ENCODE measurements around the gene SIPA1L2.
"Not testable (repeated sequence)": the region's sequence is repeated elsewhere in the genome, so short reads cannot be mapped to it uniquely, and the experiment has no call there.

SIPA1L2 gene

DNA sequence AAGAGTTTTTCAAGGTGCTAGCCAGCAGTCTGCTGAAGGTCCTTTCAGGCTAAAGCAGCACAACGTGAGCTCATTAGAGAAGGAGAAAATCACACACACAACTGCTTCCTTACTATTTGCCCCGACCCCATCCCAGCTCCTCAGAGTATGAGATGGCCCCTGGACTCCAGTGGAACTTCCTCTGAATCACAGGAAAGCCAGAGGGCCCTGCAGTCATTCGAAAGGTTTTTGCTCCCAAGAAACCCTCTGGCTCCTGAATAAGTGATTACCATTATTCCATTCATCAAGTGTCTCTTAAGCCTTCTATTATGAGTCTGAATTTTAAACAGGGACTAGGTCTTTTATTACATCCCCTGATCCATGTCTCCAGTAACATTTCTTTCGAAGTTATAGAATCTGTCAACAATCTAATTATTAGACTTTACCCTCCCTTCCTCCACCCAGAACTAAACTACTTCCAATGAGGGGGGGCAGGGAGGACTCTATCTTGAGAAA lies 14.6 kb downstream of the SIPA1L2 start:
- H3K4me3 ChIP-seq (ENCODE audit: low read length): no peak overlapping the region
- no peak for TF ChIP-seq CTCF (conservative IDR thresholded peaks at IDR 0.05; ENCODE audit: low read depth, low read length)
- DNase-seq (ENCODE audit: low read depth): no peak

- DNase-seq (ENCODE audit: low read depth): no peak
- H3K4me3 ChIP-seq (ENCODE audit: low read length): no peak overlapping the region
- no peak for TF ChIP-seq CTCF (conservative IDR thresholded peaks at IDR 0.05; ENCODE audit: low read depth, low read length)
These were observed 15.1 kb downstream of the SIPA1L2 start for GRCh38 chr1:232614811-232615210.

DNA sequence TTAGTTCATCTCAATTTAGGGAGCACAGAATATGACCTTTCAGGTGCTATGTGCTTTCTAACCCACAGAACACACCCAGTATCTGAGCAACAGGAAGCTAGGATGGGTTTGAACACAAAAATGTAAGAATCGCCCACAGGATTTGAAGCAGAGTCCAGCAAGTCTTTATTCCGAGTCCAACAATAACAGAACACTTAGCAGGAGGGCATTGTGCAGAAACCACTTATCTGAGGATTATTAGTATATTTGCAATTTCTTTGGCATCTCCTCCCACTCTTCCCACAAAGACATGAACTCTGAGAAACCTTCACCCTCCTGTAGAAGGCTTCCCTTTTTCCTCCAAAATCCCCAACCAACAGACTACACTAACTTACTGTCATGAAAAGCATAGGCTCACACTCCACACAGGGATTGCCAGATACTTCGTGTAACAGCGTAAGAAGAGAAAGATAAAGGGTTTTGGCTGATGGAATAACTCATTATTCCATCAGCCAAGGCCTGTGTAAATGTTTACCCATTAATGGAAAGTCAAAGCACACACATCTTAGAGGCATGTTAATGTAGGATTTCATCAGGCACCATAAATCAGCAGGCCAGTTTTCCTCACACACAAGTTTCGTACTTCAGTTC lies 16.1 kb downstream of the SIPA1L2 start:
- DNase-seq (ENCODE audit: low read depth): peak; percentile 7
- H3K4me3 ChIP-seq (ENCODE audit: low read length): no peak overlapping the region
- no peak for TF ChIP-seq CTCF (conservative IDR thresholded peaks at IDR 0.05; ENCODE audit: low read depth, low read length)

GRCh38 chr1:232612836-232613235 lies 17.1 kb downstream of the SIPA1L2 start:
- not testable (repeated sequence) for DNase-seq (ENCODE audit: low read depth); H3K4me3 ChIP-seq (ENCODE audit: low read length)

DNA sequence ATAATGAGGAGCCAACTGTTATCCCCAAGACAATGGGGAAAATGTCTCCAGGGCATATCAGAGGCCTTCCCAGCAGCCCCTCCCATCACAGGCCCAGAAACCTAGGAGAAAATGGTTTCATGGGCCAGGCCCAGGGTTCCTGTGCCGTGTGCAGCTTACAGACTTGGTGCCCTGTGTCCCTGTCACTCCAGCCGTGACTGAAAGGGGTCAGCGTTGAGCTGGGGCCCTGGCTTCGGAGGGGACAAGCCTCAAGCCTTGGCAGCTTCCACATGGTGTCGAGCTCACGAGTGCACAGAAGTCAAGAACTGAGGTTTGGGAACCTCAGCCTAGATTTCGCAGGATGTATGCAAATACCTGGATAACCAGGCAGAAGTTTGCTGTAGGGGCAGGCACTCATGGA lies 18.1 kb downstream of the SIPA1L2 start:
- peak; percentile 11 for TF ChIP-seq CTCF (conservative IDR thresholded peaks at IDR 0.05; ENCODE audit: low read depth, low read length)
- H3K4me3 ChIP-seq (ENCODE audit: low read length): no peak overlapping the region
- no peak for DNase-seq (ENCODE audit: low read depth)

DNA sequence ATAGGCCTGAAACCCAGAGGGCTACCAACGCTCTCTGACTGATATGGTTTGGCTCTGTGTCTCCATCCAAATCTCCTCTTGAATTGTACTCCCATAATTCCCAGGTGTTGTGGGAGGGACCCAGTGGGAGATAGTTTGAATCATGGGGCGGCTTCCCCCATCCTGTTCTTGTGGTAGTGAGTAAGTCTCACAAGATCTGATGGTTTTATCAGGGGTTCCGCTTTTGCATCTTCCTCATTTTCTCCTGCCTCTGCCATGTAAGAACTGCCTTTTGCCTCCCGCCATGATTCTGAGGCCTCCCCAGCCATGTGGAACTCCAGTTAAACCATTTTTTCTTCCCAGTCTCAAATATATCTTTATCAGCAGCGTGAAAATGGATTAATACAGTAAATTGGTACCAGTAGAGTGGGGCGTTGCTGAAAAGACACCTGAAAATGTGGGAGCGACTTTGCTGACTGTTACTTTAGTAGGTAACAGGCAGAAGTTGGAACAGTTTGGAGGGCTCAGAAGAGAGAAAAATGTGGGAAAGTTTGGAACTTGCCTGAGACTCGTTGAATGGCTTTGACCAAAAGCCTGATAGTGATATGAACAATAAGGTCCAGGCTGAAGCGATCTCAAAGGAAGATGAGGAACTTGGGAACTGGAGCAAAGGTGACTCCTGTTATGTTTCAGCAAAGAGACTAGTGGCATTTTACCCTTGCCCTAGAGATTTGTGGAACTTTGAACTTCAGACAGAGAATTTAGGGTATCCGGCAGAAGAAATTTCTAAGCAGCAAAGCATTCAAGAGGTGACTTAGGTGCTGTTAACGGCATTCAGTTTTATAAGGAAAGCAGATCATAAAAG lies 18.8 kb downstream of the SIPA1L2 start:
- H3K4me3 ChIP-seq (ENCODE audit: low read length); DNase-seq (ENCODE audit: low read depth): not testable (repeated sequence)

DNA sequence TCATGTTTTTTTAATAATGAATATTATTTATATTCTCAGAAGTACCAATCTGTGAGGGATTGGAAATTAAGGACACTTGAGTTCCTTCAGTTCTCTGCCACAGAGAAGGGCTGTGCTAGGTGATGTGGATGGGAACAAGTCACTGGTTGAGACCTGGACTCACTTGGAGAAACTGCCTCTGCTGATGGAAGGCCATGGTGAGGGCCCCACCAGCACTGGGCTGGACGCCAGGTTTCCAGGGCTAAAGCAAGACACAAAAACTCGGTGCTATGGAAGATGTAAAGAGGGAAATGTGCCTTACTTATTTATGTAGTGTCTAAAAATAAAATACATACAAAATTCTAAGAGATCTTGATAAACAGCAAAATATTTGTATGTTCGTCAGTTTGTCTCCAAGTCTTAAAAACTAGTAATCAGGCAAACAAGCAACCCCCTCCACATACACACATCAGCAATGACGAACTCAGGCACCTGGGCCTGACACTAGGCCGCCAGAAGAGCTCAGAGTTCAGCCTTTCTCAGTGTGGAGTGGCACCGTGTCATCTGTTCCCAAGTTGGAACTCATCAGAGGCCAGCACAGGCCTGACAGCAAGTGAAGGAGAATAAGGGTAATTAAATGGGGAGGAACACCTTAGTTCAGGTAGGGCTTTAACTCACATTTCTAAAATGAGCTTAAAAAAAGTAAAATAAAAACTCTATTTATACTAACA lies 19.6 kb downstream of the SIPA1L2 start:
- H3K4me3 ChIP-seq (ENCODE audit: low read length): no peak overlapping the region
- no peak for TF ChIP-seq CTCF (conservative IDR thresholded peaks at IDR 0.05; ENCODE audit: low read depth, low read length)
- no peak for DNase-seq (ENCODE audit: low read depth)

Measured in retinal pigment epithelial cell (primary cell).